Left renal pelvis (tissue), 4 donors: Measurements from ENCODE around the gene GZMH. TPM values are rescaled to one million over a fixed set of nuclear protein-coding genes. Genes with fewer than 3 reads are reported as not detected.
"Not testable (repeated sequence)": the region's sequence is repeated elsewhere in the genome, so short reads cannot be mapped to it uniquely, and the experiment has no call there.

ENCODE experiments used
- DNase-seq, 4 donors: peaks; one replicate each; pipeline ENCODE4 v3.0.0-alpha.2; 2013; ENCODE audit warnings: low read depth in 4 of 4, low spot score in 3 of 4
- polyA plus RNA-seq, 4 donors: library from polyadenylated mRNA; unstranded; fragments of 120-200 nt; gene quantifications; one replicate each; pipeline ENCODE4 v1.2.1, GENCODE V29; 2013; ENCODE audit not compliant: insufficient read length in 4 of 4

GZMH gene
- polyA plus RNA-seq, 4 donors, result 0.21 to 0.53 TPM; not detected in 2

- no peak for DNase-seq
Measured at GRCh38 chr14:24597403-24597802, 12.1 kb downstream of the GZMH start.

DNA sequence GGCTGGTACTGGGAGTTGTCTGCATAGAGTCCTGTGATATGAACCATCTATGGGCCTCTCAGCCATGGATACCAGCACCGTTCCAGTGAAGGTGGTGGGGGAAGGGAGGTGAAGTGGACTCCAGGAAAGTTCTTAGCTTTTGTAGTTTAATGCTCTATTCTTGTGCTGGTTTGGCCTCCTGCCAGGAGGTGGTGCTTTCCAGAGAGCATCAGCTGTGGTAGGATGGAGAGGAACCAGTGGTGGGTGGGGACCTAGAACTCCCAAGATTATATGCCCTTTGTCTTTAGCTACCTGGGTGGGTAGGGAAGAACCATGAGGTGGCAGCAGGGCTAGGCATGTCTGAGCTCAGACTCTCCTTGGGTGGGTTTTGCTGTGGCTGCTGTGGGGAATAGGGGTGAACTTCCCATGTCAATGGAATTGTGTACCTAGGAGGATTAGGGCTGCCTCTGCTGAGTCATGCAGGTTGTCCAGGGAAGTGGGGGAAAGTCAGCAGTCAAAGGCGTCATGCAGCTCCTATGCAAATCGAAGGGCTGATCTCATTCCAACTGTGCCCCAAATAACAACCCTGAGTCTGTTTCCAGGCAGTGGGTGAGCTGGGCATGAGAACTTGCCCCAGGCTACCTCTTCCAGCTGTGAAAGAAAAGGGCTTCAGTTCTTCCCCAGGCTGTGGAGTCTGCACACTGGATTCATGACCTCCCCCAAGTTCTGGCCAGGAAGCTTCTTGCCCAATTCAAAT lies 14.2 kb downstream of the GZMH start:
- no peak for DNase-seq

DNA sequence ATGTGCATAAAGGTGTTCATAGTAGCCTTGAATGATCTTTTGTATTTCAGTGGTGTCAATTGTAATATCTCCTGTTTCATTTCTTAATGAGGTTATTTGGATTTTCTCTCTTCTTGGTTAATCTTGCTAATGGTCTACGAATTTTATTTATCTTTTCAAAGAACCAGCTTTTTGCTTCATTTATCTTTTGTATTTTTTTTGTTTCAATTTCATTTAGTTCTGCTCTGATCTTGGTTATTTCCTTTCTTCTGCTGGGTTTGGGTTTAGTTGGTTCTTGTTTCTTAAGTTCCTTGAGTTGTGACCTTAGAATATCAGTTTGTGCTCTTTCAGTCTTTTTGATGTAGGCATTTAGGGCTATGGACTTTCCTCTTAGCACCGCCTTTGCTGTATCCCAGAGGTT lies 18.5 kb downstream of the GZMH start:
- not testable (repeated sequence) for DNase-seq

DNA sequence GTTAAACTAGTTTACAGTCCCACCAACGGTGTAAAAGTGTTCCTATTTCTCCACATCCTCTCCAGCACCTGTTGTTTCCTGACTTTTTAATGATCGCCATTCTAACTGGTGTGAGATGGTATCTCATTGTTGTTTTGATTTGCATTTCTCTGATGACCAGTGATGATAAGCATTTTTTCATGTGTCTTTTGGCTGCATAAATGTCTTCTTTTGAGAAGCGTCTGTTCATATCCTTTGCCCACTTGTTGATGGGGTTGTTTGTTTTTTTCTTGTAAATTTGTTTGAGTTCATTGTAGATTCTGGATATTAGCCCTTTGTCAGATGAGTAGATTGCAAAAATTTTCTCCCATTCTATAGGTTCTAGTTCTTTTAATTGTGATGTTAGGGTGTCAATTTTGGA lies 25.1 kb downstream of the GZMH start:
- DNase-seq, result not testable (repeated sequence)

DNA sequence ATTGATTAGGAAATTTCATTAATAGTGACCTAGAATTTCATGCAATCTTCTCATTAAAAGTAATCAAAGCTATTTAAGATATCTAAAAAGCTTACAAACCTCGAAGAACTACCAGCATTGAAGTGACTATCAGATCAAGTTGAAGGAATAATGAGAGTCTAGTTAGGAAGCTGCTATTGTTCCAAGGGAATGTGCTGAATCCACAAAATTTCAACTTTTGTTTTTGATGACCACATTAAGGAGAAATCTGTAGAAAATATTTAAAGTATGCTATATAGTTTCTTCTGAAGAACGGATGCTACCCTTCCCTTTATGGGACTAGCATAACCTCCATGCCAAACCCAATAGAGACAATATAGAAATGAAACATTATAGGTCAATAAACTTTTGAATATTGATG lies 30.9 kb downstream of the GZMH start:
- DNase-seq, result no peak

DNA sequence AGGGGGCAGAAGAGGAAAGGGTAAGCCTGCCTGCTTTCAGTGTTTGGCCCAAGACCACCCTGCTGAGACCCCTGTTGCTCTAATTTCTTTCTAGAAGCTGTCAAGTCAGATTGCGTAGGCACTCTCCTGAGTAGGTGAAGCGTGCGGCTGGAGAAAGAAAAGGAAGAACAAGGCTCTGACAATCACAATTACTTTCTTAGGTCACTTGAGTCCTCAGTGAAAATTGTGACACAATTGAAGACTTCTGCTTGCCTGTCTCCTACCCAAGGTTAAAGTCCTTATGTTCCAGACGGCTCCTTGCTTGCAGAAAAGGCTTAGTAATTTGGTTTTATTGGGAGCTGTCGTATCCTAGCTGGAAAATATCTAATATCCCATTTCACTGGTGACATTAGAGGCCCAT lies 32.7 kb downstream of the GZMH start:
- no peak for DNase-seq

DNA sequence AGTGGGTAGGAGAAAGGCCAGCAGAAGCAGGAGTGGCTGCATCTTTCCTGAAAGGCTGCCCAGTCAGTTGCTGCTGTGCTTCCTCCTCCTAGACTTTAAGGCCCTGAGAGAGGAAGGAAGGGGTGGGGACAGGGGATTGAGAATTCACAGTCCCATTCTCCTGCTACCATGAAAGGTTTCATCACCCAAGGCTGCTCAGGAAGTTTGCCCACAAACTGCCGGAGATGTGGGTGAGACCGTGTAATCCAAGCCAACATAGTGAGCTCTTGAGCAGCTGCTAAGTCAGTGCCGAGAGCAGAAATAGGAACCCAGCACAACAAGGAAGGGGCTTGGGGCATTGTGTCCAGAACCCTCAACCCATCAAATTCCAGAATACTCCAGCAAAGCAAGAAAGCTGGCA lies 33.3 kb downstream of the GZMH start, which contains the start of gene CTSG:
Gene CTSG (minus strand): TSS at position 69 of the 400 bp plus-strand sequence. CDS start 27 bp downstream, at position 42.
- no peak for DNase-seq

- DNase-seq, result no peak
Measured at GRCh38 chr14:24574206-24574774, 35.2 kb downstream of the GZMH start.

GRCh38 chr14:24566318-24566717 lies 43.2 kb downstream of the GZMH start:
- DNase-seq, result no peak

DNA sequence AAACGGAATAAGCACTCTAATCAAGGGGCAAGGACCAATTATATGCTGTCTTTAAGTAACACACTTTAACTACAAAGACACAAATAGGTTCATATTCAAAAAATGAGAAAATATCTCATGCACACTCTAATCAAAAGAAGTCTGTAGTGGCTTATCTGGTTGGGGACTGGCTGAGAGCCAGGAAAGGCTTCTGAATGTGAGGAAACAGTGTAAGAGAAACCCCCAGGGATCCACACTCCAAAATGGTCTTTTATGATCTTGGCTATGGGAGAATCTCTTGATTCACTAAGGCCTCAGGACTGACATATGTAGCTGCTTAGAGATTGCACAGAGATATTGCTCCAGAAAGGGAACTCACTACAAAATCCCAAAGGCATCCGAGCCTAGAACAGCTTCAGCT lies 43.7 kb downstream of the GZMH start:
- DNase-seq, result no peak

- DNase-seq, result no peak
Measured at GRCh38 chr14:24563505-24563904, 46.0 kb downstream of the GZMH start.

DNA sequence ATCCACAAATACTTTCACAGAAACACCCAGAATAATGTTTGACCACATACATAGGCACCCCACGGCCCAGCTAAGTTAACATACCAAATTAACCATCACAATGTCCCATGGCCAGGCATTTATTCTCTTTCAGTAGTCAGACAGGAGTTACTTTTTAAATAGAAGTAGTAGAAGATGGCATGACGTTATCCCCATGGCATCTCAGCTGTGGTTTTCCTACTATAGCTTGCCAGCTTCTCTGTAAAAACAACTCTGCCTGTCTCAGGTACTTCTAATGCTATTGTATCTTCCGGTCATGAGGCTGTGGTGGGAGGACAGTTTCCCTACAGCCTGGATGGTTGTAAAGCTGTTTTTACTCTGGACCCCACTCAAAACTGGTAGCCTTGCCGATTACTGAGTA lies 52.7 kb downstream of the GZMH start:
- no peak for DNase-seq

Other genes with a start within 250 kb of the GZMH start
- gene NFATC4, start 241.5 kb downstream of the GZMH start, polyA plus RNA-seq, result 100 to 1,000 TPM in 1 of 4 donors, 10 to 100 TPM in 3; 52.5 to 151 (median 78.2) TPM
- gene NYNRIN, start 210.7 kb downstream of the GZMH start, polyA plus RNA-seq, result 10 to 100 TPM; 46.0 to 95.5 (median 49.4) TPM
- 1 to 10 TPM; 2.2 to 4.7 (median 2.6) TPM for gene CBLN3, start 180.0 kb downstream of the GZMH start, polyA plus RNA-seq
- gene KHNYN, start 179.7 kb downstream of the GZMH start, polyA plus RNA-seq, result 10 to 100 TPM; 35.8 to 50.0 (median 40.5) TPM
- gene SDR39U1, start 166.9 kb downstream of the GZMH start, polyA plus RNA-seq, result 10 to 100 TPM; 37.9 to 82.1 (median 52.3) TPM
- under 1 TPM; 0.16 to 0.58 (median 0.34) TPM for gene CMA1, start 101.4 kb downstream of the GZMH start, polyA plus RNA-seq
- under 1 TPM; 0.30 to 0.95 (median 0.54) TPM for gene CTSG, start 33.4 kb downstream of the GZMH start, polyA plus RNA-seq
- under 1 TPM; 0.22 to 0.75 (median 0.46) TPM for gene GZMB, start 24.5 kb upstream of the GZMH start, polyA plus RNA-seq